ENCODE results near the gene MAP4K3. TPM values are rescaled to one million over a fixed set of nuclear protein-coding genes. Genes with fewer than 3 reads are reported as not detected.

MAP4K3 gene
- total and polyA plus RNA-seq, 9 of the 15 experiments (the other 6 are each of a cell fraction or from before 2014, with no cell fraction given): 3.1 to 30.0 (median 16.9) TPM

DNA sequence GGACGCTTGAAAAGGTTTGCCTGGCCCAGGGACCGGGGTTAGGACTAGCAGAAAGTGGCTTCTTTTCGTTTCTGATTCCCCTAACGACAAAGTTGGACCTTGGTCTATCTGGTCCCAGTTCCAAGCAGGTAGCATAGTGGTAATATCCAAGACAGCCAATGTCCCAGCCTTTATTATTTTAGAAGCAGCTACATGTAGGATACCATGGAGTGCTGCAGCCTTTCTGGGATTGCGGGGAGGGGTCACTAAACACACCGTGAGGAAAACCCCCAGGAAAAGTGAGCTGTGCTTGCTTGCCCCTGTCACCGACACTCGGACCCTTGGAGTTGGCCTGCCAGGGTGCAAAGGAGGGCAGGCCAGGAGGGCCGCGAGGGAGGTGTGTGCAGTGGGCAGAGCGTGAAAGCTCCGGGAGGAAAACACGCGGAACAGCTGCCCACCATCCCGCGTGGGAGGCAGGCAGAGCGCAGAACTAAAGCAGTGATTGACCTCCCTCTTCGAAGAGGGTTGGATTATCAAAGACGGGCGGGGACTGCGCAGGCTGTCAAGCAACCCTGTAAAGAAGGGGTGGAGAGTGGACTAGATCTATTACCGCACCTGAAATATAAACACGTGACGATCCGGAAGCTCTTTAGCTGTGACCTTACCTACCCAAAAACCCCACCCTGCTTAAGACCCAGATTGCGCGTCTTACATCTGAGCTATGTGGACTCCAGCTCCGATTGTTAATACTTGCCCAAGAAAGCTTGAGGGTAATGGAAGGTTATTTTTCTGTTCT is 624 bp upstream of the MAP4K3 start (continued):
- TF ChIP-seq JUND (IDR thresholded peaks at IDR 0.05; ENCODE audit: borderline replicate concordance, low read depth, low read length) (no peak), JUND (tag; IDR thresholded peaks at IDR 0.05; ENCODE audit: borderline replicate concordance, low read depth, low read length) (peak; percentile 36; the same call in 1 of the 3 replicates), POLR2H (tag; IDR thresholded peaks at IDR 0.05; ENCODE audit: low read depth) (0 out of 2 replicates have a peak, but pooled peaks have one; percentile 2), RCOR1 (IDR thresholded peaks at IDR 0.05; ENCODE audit: borderline replicate concordance in 1 of 2, low read depth in 2 of 2, low read length in 2 of 2) (peak in 1 of 2 experiments; percentile 44; a peak in 2 of 4 replicates), PHF21A (IDR thresholded peaks at IDR 0.05; ENCODE audit: borderline replicate concordance, low read depth) (0 out of 2 replicates have a peak, but pooled peaks have one; percentile 39), SUPT5H (IDR thresholded peaks at IDR 0.05) (peak; percentile 50; the same call in 1 of the 2 replicates), C11orf30 (IDR thresholded peaks at IDR 0.05; ENCODE audit: low read depth) (no peak), KDM1A (IDR thresholded peaks at IDR 0.05) (peak; percentile 70 to 71; a peak in 2 of 4 replicates), POLR2B (IDR thresholded peaks at IDR 0.05; ENCODE audit: low read depth, partially characterized antibody) (peak; percentile 48), SMAD1 (IDR thresholded peaks at IDR 0.05; ENCODE audit: low read depth, low read length, partially characterized antibody) (peak; percentile 24), MYC (IDR thresholded peaks at IDR 0.05; ENCODE audit: low read depth, low read length) (0 out of 2 replicates have a peak, but pooled peaks have one; percentile 55), MYC (CRISPR knock-in tag; IDR thresholded peaks at IDR 0.05; ENCODE audit: borderline replicate concordance, low read depth) (no peak; the same call in 1 of the 2 replicates), ARNT (IDR thresholded peaks at IDR 0.05) (0 out of 4 replicates have a peak, but pooled peaks of 1 of the 2 experiments have one; percentile 16), HDAC2 (IDR thresholded peaks at IDR 0.05) (peak; percentile 86), RNF2 (IDR thresholded peaks at IDR 0.05) (no peak), ZEB2 (IDR thresholded peaks at IDR 0.05) (0 out of 2 replicates have a peak, but pooled peaks have one; percentile 24)
- TF ChIP-seq, protein P1, sequence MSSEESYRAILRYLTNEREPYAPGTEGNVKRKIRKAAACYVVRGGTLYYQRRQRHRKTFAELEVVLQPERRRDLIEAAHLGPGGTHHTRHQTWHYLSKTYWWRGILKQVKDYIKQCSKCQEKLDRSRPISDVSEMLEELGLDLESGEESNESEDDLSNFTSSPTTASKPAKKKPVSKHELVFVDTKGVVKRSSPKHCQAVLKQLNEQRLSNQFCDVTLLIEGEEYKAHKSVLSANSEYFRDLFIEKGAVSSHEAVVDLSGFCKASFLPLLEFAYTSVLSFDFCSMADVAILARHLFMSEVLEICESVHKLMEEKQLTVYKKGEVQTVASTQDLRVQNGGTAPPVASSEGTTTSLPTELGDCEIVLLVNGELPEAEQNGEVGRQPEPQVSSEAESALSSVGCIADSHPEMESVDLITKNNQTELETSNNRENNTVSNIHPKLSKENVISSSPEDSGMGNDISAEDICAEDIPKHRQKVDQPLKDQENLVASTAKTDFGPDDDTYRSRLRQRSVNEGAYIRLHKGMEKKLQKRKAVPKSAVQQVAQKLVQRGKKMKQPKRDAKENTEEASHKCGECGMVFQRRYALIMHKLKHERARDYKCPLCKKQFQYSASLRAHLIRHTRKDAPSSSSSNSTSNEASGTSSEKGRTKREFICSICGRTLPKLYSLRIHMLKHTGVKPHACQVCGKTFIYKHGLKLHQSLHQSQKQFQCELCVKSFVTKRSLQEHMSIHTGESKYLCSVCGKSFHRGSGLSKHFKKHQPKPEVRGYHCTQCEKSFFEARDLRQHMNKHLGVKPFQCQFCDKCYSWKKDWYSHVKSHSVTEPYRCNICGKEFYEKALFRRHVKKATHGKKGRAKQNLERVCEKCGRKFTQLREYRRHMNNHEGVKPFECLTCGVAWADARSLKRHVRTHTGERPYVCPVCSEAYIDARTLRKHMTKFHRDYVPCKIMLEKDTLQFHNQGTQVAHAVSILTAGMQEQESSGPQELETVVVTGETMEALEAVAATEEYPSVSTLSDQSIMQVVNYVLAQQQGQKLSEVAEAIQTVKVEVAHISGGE (CRISPR knock-in tag; IDR thresholded peaks at IDR 0.05): no peak
- TF ChIP-seq, protein P2, sequence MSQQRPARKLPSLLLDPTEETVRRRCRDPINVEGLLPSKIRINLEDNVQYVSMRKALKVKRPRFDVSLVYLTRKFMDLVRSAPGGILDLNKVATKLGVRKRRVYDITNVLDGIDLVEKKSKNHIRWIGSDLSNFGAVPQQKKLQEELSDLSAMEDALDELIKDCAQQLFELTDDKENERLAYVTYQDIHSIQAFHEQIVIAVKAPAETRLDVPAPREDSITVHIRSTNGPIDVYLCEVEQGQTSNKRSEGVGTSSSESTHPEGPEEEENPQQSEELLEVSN (IDR thresholded peaks at IDR 0.05; ENCODE audit: borderline replicate concordance in 1 of 2, extremely low read depth in 1 of 2, insufficient read depth in 1 of 2, insufficient read length in 1 of 2, low read depth in 1 of 2, low read length in 1 of 2, poor library complexity in 1 of 2, severe bottlenecking in 1 of 2): peak in 1 of 2 experiments; percentile 11
- TF ChIP-seq, protein P3, sequence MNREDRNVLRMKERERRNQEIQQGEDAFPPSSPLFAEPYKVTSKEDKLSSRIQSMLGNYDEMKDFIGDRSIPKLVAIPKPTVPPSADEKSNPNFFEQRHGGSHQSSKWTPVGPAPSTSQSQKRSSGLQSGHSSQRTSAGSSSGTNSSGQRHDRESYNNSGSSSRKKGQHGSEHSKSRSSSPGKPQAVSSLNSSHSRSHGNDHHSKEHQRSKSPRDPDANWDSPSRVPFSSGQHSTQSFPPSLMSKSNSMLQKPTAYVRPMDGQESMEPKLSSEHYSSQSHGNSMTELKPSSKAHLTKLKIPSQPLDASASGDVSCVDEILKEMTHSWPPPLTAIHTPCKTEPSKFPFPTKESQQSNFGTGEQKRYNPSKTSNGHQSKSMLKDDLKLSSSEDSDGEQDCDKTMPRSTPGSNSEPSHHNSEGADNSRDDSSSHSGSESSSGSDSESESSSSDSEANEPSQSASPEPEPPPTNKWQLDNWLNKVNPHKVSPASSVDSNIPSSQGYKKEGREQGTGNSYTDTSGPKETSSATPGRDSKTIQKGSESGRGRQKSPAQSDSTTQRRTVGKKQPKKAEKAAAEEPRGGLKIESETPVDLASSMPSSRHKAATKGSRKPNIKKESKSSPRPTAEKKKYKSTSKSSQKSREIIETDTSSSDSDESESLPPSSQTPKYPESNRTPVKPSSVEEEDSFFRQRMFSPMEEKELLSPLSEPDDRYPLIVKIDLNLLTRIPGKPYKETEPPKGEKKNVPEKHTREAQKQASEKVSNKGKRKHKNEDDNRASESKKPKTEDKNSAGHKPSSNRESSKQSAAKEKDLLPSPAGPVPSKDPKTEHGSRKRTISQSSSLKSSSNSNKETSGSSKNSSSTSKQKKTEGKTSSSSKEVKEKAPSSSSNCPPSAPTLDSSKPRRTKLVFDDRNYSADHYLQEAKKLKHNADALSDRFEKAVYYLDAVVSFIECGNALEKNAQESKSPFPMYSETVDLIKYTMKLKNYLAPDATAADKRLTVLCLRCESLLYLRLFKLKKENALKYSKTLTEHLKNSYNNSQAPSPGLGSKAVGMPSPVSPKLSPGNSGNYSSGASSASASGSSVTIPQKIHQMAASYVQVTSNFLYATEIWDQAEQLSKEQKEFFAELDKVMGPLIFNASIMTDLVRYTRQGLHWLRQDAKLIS (CRISPR knock-in tag; IDR thresholded peaks at IDR 0.05): peak; percentile 64
